GM21737 (cell line): ENCODE results near the gene FLYWCH2.
"Not testable (repeated sequence)": the region's sequence is repeated elsewhere in the genome, so short reads cannot be mapped to it uniquely, and the experiment has no call there.

ENCODE experiments used
- ATAC-seq: cut with Tn5 transposase; IDR thresholded peaks from one replicate; pipeline ENCODE4 v1.9.1; 2021; ENCODE audit warnings: mild to moderate bottlenecking, moderate library complexity; ENCODE audit not compliant: unreplicated experiment

FLYWCH2 gene

GRCh38 chr16:2912330-2913199, 29.6 kb downstream of the FLYWCH2 start:
- peak; percentile 15 for ATAC-seq

- ATAC-seq = no peak
Measured at GRCh38 chr16:2913603-2914002, 30.6 kb downstream of the FLYWCH2 start.

- no peak for ATAC-seq
Measured at GRCh38 chr16:2914233-2914632, 31.2 kb downstream of the FLYWCH2 start.

- ATAC-seq = no peak
Measured at GRCh38 chr16:2915196-2915929, 32.3 kb downstream of the FLYWCH2 start.

GRCh38 chr16:2919511-2920255, 36.7 kb downstream of the FLYWCH2 start:
- ATAC-seq = no peak

GRCh38 chr16:2923481-2923880, 40.5 kb downstream of the FLYWCH2 start:
- ATAC-seq = no peak

GRCh38 chr16:2924901-2925755, 42.1 kb downstream of the FLYWCH2 start:
- ATAC-seq = no peak

- ATAC-seq = no peak
Measured at GRCh38 chr16:2925951-2926649, 43.1 kb downstream of the FLYWCH2 start.

GRCh38 chr16:2926650-2926999, 43.6 kb downstream of the FLYWCH2 start:
- ATAC-seq = no peak

- no peak for ATAC-seq
Measured at GRCh38 chr16:2927010-2927646, 44.1 kb downstream of the FLYWCH2 start.

GRCh38 chr16:2928151-2928550, 45.1 kb downstream of the FLYWCH2 start:
- not testable (repeated sequence) for ATAC-seq

- no peak for ATAC-seq
Measured at GRCh38 chr16:2928796-2929195, 45.8 kb downstream of the FLYWCH2 start.

GRCh38 chr16:2929693-2930092, 46.7 kb downstream of the FLYWCH2 start:
- no peak for ATAC-seq

- ATAC-seq = no peak
Measured at GRCh38 chr16:2930236-2930635, 47.2 kb downstream of the FLYWCH2 start.

GRCh38 chr16:2931231-2931914, 48.4 kb downstream of the FLYWCH2 start:
- ATAC-seq = not testable (repeated sequence)

GRCh38 chr16:2933136-2933535, 50.1 kb downstream of the FLYWCH2 start:
- ATAC-seq = no peak

GRCh38 chr16:2933701-2934100, 50.7 kb downstream of the FLYWCH2 start:
- ATAC-seq = no peak

- ATAC-seq = no peak
Measured at GRCh38 chr16:2934450-2934849, 51.4 kb downstream of the FLYWCH2 start.
